SU-DHL-6 (cell line): Measurements from ENCODE around the gene MYO10.

Source experiments
- CTCF ChIP-seq: fragments of 200-600 bp; sonication (generic); IDR thresholded peaks from one replicate; pipeline ENCODE4 v1.5.1; 2017; ENCODE audit warnings: antibody characterized with exemption, mild to moderate bottlenecking, low read length, moderate library complexity; ENCODE audit not compliant: insufficient read depth, poor library complexity, severe bottlenecking
- EZH2phosphoT487 ChIP-seq: fragments of 200-600 bp; sonication (generic), shearing (Covaris generic); conservative IDR thresholded peaks from 2 replicates; pipeline ENCODE4 v1.6.1; 2018; ENCODE audit warnings: mild to moderate bottlenecking, antibody characterized with exemption, low read length, moderate library complexity, mixed read lengths

- no peak for TF ChIP-seq CTCF
- no peak for TF ChIP-seq EZH2phosphoT487
Measured at GRCh38 chr5:16884595-16884994, 51.5 kb downstream of the MYO10 start.
